Stimulated activated CD8-positive, alpha-beta memory T cell treated with anti-CD3 and anti-CD28 coated beads, Interleukin-15, amount 100 ng/mL, for 1 hour (primary cell): ENCODE data around the gene ADSS1.

Experiments used
- DNase-seq: peaks from one replicate; pipeline ENCODE4 v3.0.0-alpha.2; 2020; ENCODE audit warnings: low read depth

The ADSS1 gene

GRCh38 chr14:104700225-104700651, 23.8 kb upstream of the ADSS1 start:
- no peak for DNase-seq

DNA sequence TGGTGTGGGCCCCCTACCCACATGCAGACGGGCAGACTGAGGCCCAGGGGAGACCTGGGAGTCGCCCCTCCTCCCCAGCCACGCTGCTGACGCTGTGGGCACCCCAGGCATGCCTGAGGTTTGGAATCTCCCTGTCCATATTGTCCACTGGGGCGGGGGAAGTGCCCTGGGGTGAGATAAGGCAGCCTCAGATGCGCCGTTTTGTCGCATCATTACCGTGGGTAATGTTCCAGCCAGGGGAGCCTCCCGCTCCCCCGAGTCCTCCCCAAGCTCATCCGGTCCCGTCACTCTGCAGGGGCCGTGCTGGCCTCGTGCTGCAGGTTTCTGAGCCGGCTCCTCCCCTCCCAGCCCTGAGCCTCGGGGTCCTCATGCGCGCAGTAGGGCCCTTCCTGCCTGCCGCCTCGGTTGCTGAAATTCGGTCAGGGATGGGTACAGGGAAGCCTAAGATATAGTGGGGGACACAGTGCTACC, 23.2 kb upstream of the ADSS1 start:
- no peak for DNase-seq

- DNase-seq = no peak
Observed at GRCh38 chr14:104701383-104702076, 22.5 kb upstream of the ADSS1 start.

GRCh38 chr14:104702106-104702505, 21.9 kb upstream of the ADSS1 start:
- DNase-seq = no peak

GRCh38 chr14:104702673-104703072, 21.4 kb upstream of the ADSS1 start:
- DNase-seq = no peak

DNA sequence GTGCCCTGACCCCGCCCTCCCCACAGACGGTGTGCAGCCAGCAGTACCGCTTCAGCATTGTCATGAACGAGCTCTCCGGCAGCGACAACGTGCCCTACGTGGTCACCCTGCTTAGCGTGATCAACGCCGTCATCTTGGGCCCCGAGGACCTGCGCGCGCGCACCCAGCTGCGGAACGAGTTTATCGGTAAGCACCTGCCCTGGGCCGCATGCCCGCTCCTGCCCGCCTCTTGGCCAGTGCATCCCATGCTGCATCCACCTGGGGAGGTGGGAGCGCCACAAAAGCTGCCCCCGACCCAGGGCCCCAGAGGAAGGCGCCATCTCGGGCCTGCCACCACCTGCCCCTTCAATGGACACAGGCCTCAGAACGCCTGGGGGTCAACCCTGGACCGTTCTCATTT, 20.8 kb upstream of the ADSS1 start:
- no peak for DNase-seq

DNA sequence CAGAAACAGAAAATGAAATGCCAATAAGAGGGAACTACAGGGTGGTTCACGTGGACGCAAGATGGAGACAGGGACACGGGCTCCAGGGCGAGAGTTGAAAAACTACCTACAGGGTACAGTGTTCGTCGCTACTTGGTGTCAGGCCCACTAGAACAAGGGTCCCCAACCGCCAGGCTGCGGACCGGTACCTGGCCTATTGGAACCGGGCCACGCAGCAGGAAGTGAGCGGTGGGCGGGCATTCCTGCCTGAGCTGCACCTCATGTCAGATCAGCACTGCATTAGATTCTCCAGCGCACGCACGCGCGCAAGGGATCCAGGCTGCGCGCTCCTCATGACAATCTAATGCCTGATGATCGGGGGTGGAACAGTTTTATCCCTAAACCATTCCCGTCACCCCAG, 19.8 kb upstream of the ADSS1 start:
- DNase-seq = no peak

DNA sequence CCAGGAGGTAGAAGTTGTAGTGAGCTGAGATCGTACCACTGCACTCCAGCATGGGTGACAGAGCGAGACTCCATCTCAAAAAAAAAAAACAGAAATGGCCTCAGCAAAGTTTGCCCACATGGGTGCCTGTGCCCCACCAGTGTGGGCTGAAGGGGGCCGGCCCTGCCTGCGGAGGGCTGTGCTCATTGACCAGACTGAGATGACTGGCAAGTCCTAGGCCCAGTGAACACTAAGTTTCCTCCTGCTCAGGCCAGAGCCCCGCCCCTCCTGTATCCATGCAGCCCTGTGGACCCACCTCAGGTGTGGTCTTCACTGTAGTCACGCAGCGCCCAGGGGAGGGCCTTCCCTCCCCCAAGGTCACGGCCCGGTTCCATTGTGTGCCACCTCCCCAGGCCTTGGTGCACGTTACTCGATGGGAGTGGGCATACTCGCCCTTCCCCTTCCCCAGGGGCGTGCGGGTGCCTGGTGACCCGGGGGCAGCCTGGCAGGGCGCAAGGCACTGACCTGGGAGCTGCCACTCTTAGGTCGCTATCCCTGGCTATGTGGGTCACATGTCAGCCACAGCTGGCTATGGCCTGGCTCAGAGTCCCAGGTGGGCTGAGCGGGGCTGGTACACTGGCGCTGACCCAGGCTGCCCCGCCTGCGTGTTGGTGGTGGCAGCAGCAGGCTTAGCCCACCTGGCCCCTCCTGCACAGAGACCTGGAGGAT, 18.5 kb upstream of the ADSS1 start:
- DNase-seq = no peak

- DNase-seq = no peak
Observed at GRCh38 chr14:104706733-104707607, 17.1 kb upstream of the ADSS1 start.

DNA sequence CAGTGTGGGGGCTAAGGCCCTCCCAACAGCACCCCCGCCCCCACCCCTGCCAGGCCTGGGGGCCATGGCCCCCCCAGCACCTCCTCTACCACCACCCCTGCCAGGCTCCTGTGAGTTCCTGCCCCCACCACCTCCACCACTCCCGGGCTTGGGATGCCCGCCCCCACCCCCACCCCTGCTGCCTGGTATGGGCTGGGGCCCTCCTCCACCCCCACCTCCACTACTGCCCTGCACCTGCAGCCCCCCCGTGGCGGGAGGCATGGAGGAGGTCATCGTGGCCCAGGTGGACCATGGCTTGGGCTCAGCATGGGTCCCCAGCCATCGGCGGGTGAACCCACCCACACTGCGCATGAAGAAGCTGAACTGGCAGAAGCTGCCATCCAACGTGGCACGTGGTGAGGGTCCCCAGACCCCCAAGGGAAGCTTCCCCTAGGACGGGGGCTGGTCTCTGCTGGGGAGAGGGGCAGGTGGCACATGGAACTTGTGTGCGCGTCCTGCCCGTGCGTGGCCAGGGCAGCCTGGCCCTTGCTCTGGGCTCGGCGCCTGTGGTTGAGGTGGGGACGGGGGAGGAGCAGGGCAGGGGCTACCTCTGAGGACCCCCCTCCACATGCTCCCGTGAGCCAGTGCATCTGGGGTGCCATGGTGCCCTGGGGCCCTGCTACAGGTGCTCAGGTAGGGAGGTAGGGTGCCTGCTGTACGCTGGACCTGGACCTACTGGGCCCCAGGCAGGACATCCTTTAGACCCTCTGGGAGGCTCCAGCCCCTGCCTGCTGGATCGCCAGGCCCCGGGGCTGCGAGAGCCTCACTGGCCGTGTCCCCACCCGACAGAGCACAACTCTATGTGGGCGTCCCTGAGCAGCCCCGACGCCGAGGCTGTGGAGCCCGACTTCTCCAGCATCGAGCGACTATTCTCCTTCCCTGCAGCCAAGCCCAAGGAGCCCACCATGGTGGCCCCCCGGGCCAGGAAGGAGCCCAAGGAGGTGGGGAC, 16.1 kb upstream of the ADSS1 start:
- no peak for DNase-seq

GRCh38 chr14:104708606-104709268, 15.3 kb upstream of the ADSS1 start:
- peak; percentile 59 for DNase-seq

- DNase-seq = no peak
Observed at GRCh38 chr14:104709387-104710039, 14.5 kb upstream of the ADSS1 start.

- no peak for DNase-seq
Observed at GRCh38 chr14:104710071-104710735, 13.8 kb upstream of the ADSS1 start.

DNA sequence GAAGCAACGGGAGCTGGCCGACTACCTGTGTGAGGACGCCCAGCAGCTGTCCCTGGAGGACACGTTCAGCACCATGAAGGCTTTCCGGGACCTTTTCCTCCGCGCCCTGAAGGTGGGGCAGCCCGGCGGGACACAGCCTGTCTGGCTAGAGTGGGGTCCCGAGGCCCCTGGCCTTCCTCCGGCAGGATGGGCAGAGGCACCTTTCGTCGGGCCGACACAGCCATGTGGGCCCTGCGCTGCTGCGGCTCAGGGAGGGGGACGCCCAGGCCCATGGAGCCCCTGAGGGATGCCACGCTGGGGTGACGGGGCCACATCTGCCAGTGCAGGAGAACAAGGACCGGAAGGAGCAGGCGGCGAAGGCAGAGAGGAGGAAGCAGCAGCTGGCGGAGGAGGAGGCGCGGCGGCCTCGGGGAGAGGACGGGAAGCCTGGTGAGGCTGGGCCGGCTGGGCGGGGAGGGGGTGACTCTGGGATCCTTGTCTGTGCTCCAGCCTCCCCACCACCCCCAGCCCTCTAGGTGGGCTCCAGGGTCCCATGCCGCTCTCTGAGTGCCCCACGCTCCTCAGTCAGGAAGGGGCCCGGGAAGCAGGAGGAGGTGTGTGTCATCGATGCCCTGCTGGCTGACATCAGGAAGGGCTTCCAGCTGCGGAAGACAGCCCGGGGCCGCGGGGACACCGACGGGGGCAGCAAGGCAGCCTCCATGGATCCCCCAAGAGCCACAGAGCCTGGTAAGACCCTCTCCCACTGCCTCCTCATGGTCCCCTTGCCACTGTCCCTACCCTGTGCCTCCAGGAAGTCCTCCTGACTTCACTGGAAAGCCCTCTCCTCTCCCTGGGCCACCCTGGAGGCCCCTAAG, 10.9 kb upstream of the ADSS1 start:
- DNase-seq = no peak

DNA sequence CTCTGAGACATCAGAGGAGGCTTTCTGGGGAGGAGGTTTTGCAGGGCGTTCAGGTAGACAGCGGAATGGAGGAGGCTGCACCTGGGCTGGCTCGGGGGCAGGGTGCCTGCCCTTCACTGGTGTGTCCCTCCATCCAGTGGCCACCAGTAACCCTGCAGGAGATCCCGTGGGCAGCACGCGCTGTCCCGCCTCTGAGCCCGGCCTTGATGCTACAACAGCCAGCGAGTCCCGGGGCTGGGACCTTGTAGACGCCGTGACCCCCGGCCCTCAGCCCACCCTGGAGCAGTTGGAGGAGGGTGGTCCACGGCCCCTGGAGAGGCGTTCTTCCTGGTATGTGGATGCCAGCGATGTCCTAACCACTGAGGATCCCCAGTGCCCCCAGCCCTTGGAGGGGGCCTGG, 10.0 kb upstream of the ADSS1 start:
- DNase-seq = no peak

GRCh38 chr14:104714681-104715080, 9.3 kb upstream of the ADSS1 start:
- DNase-seq = no peak

GRCh38 chr14:104715416-104715815, 8.6 kb upstream of the ADSS1 start:
- DNase-seq = no peak

DNA sequence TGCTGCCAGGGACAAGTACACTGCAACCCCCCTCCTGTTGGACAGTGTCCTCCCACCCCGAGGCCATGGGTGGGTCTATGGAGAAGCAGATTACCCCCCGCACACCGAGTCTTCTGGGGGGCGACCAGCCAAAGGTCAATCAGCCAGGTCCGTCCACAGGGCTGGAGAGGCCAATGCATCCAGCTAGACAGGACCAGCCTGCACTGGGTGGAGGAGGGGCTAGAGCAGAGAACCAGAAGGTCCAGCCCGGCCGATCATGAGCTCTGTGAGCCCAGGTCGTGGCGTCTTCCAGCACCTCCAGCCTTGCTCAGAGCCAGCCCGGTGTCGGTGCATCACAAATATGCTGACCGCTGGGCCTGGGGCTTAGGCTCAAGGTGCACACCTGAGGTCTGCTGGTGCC, 8.2 kb upstream of the ADSS1 start:
- DNase-seq = no peak

- DNase-seq = no peak
Observed at GRCh38 chr14:104717137-104717536, 6.9 kb upstream of the ADSS1 start.
